ENCODE data around the gene UMAD1. TPM values are rescaled to one million over a fixed set of nuclear protein-coding genes. Genes with fewer than 3 reads are reported as not detected.

UMAD1 gene
- total RNA-seq, 2 donors from 2014 or later, result 9.3 to 11.4 TPM

- Mint-ChIP-seq H3K27me3 (no peaks in the 10 kb centered on the region), H3K4me3 (no peak overlapping the region), H3K27ac (no peak overlapping the region), H3K9me3 (no peaks in the 10 kb centered on the region), H3K4me1 (ENCODE audit: low read depth in 2 of 2) (peaks cover 0 to 4% of the 10 kb centered on the region in 2 donors), H3K36me3 (no peaks in the 10 kb centered on the region)
- DNase-seq (ENCODE audit: low spot score) (no peak), ATAC-seq (no peak)
Observed at GRCh38 chr7:7884855-7885254, 244.3 kb downstream of the UMAD1 start.

GRCh38 chr7:7889791-7890568, 249.4 kb downstream of the UMAD1 start:
- Mint-ChIP-seq H3K27me3 (no peaks in the 10 kb centered on the region), H3K9me3 (no peaks in the 10 kb centered on the region), H3K4me3 (no peak overlapping the region), H3K27ac (no peak overlapping the region), H3K36me3 (no peaks in the 10 kb centered on the region), H3K4me1 (ENCODE audit: low read depth in 2 of 2) (no peaks in the 10 kb centered on the region)
- no peak for ATAC-seq
- DNase-seq (ENCODE audit: low spot score), result no peak

- DNase-seq (ENCODE audit: low spot score) (no peak), ATAC-seq (no peak)
- Mint-ChIP-seq H3K4me3 (no peak overlapping the region), H3K27ac (no peak overlapping the region), H3K27me3 (no peaks in the 10 kb centered on the region), H3K36me3 (no peaks in the 10 kb centered on the region), H3K9me3 (no peaks in the 10 kb centered on the region), H3K4me1 (ENCODE audit: low read depth in 2 of 2) (no peaks in the 10 kb centered on the region)
Observed at GRCh38 chr7:7895004-7895650, 254.6 kb downstream of the UMAD1 start.

GRCh38 chr7:7895754-7896153, 255.2 kb downstream of the UMAD1 start:
- no peak for ATAC-seq
- DNase-seq (ENCODE audit: low spot score), result no peak
- H3K9me3 Mint-ChIP-seq, result no peaks in the 10 kb centered on the region
- H3K4me1 Mint-ChIP-seq (ENCODE audit: low read depth in 2 of 2), result no peaks in the 10 kb centered on the region
- H3K4me3 Mint-ChIP-seq, result no peak overlapping the region
- no peak overlapping the region for H3K27ac Mint-ChIP-seq
- no peaks in the 10 kb centered on the region for H3K27me3 Mint-ChIP-seq
- no peaks in the 10 kb centered on the region for H3K36me3 Mint-ChIP-seq

GRCh38 chr7:7897509-7897908, 257.0 kb downstream of the UMAD1 start:
- H3K4me1 Mint-ChIP-seq (ENCODE audit: low read depth in 2 of 2), result peaks cover 2 to 5% of the 10 kb centered on the region in 2 donors
- H3K9me3 Mint-ChIP-seq, result no peaks in the 10 kb centered on the region
- no peak overlapping the region for H3K27ac Mint-ChIP-seq
- H3K36me3 Mint-ChIP-seq, result no peaks in the 10 kb centered on the region
- H3K4me3 Mint-ChIP-seq, result no peak overlapping the region
- no peaks in the 10 kb centered on the region for H3K27me3 Mint-ChIP-seq
- DNase-seq (ENCODE audit: low spot score), result no peak
- ATAC-seq, result no peak

- no peaks in the 10 kb centered on the region for H3K36me3 Mint-ChIP-seq
- H3K27ac Mint-ChIP-seq, result no peak overlapping the region
- H3K4me3 Mint-ChIP-seq, result no peak overlapping the region
- ATAC-seq (no peak), DNase-seq (ENCODE audit: low spot score) (no peak)
- peaks cover 7 to 10% of the 10 kb centered on the region in 2 donors for H3K4me1 Mint-ChIP-seq (ENCODE audit: low read depth in 2 of 2)
- H3K27me3 Mint-ChIP-seq, result no peaks in the 10 kb centered on the region
- no peaks in the 10 kb centered on the region for H3K9me3 Mint-ChIP-seq
Observed at GRCh38 chr7:7897949-7898515, 257.5 kb downstream of the UMAD1 start.

- no peaks in the 10 kb centered on the region for H3K36me3 Mint-ChIP-seq
- no peak overlapping the region for H3K4me3 Mint-ChIP-seq
- no peaks in the 10 kb centered on the region for H3K27me3 Mint-ChIP-seq
- ATAC-seq (no peak), DNase-seq (ENCODE audit: low spot score) (no peak)
- peak overlapping the region in 1 of 2 donors; percentile 31 for H3K27ac Mint-ChIP-seq
- H3K9me3 Mint-ChIP-seq, result no peaks in the 10 kb centered on the region
- H3K4me1 Mint-ChIP-seq (ENCODE audit: low read depth in 2 of 2), result peaks cover 12 to 14% of the 10 kb centered on the region in 2 donors
Observed at GRCh38 chr7:7902845-7903244, 262.3 kb downstream of the UMAD1 start.

GRCh38 chr7:7907306-7907705, 266.8 kb downstream of the UMAD1 start:
- no peak overlapping the region for H3K27ac Mint-ChIP-seq
- ATAC-seq, result no peak
- H3K36me3 Mint-ChIP-seq, result no peaks in the 10 kb centered on the region
- H3K4me1 Mint-ChIP-seq (ENCODE audit: low read depth in 2 of 2), result peaks cover 12 to 13% of the 10 kb centered on the region in 2 donors
- no peak for DNase-seq (ENCODE audit: low spot score)
- H3K9me3 Mint-ChIP-seq, result no peaks in the 10 kb centered on the region
- no peaks in the 10 kb centered on the region for H3K27me3 Mint-ChIP-seq
- H3K4me3 Mint-ChIP-seq, result no peak overlapping the region

- no peaks in the 10 kb centered on the region for H3K27me3 Mint-ChIP-seq
- ATAC-seq, result no peak
- H3K4me3 Mint-ChIP-seq, result no peak overlapping the region
- peaks cover 3 to 5% of the 10 kb centered on the region in 2 donors for H3K4me1 Mint-ChIP-seq (ENCODE audit: low read depth in 2 of 2)
- H3K9me3 Mint-ChIP-seq, result no peaks in the 10 kb centered on the region
- no peak overlapping the region for H3K27ac Mint-ChIP-seq
- H3K36me3 Mint-ChIP-seq, result no peaks in the 10 kb centered on the region
- no peak for DNase-seq (ENCODE audit: low spot score)
Observed at GRCh38 chr7:7908622-7909145, 268.1 kb downstream of the UMAD1 start.

- H3K36me3 Mint-ChIP-seq, result no peaks in the 10 kb centered on the region
Observed at GRCh38 chr7:7909376-7909775, 268.8 kb downstream of the UMAD1 start.

GRCh38 chr7:7911369-7912123, 271.0 kb downstream of the UMAD1 start:
- peaks cover 5 to 9% of the 10 kb centered on the region in 2 donors for H3K4me1 Mint-ChIP-seq (ENCODE audit: low read depth in 2 of 2)
- H3K36me3 Mint-ChIP-seq, result no peaks in the 10 kb centered on the region
- no peak for DNase-seq (ENCODE audit: low spot score)
- no peaks in the 10 kb centered on the region for H3K27me3 Mint-ChIP-seq
- peak in 1 of 2 donors; percentile 52 for ATAC-seq
- no peak overlapping the region for H3K27ac Mint-ChIP-seq
- H3K4me3 Mint-ChIP-seq, result no peak overlapping the region
- H3K9me3 Mint-ChIP-seq, result no peaks in the 10 kb centered on the region

More at GRCh38 chr7:7909376-7909775, 268.8 kb downstream of the UMAD1 start:
- Mint-ChIP-seq H3K27me3 (no peaks in the 10 kb centered on the region), H3K4me3 (no peak overlapping the region), H3K9me3 (no peaks in the 10 kb centered on the region), H3K4me1 (ENCODE audit: low read depth in 2 of 2) (peaks cover 4 to 5% of the 10 kb centered on the region in 2 donors), H3K27ac (no peak overlapping the region)
- DNase-seq (ENCODE audit: low spot score), result no peak
- no peak for ATAC-seq

GRCh38 chr7:7912937-7913336, 272.4 kb downstream of the UMAD1 start:
- Mint-ChIP-seq H3K4me3 (no peak overlapping the region), H3K9me3 (no peaks in the 10 kb centered on the region), H3K27me3 (no peaks in the 10 kb centered on the region), H3K27ac (no peak overlapping the region), H3K4me1 (ENCODE audit: low read depth in 2 of 2) (peaks cover 5 to 6% of the 10 kb centered on the region in 2 donors), H3K36me3 (no peaks in the 10 kb centered on the region)
- ATAC-seq, result no peak
- DNase-seq (ENCODE audit: low spot score), result no peak

- DNase-seq (ENCODE audit: low spot score) (no peak), ATAC-seq (no peak)
- no peaks in the 10 kb centered on the region for H3K36me3 Mint-ChIP-seq
- H3K4me1 Mint-ChIP-seq (ENCODE audit: low read depth in 2 of 2), result peaks cover 5 to 6% of the 10 kb centered on the region in 2 donors
- no peak overlapping the region for H3K27ac Mint-ChIP-seq
- H3K9me3 Mint-ChIP-seq, result no peaks in the 10 kb centered on the region
- H3K27me3 Mint-ChIP-seq, result no peaks in the 10 kb centered on the region
- no peak overlapping the region for H3K4me3 Mint-ChIP-seq
Observed at GRCh38 chr7:7913504-7913903, 273.0 kb downstream of the UMAD1 start.

All from natural killer cell treated with Interleukin-12 subunit alpha and Interleukin-12 subunit beta and Interleukin-15 and Interleukin-18, amount 100 ng/mL, for 72 hours (primary cell).